Stimulated activated CD4-positive, alpha-beta T cell treated with anti-CD3 and anti-CD28 coated beads, TNF-alpha, amount 100 ng/mL, for 4 hours (primary cell): ENCODE data around the gene ADIPOR2.

Experiments used
- DNase-seq, 3 experiments: peaks; one replicate each; pipeline ENCODE4 v3.0.0-alpha.2; 2020; ENCODE audit warnings: low read depth in 3 of 3

ADIPOR2 gene

GRCh38 chr12:1799051-1799881, 108.4 kb downstream of the ADIPOR2 start:
- DNase-seq = no peak

- DNase-seq = no peak
Observed at GRCh38 chr12:1799882-1800400, 109.1 kb downstream of the ADIPOR2 start.

DNA sequence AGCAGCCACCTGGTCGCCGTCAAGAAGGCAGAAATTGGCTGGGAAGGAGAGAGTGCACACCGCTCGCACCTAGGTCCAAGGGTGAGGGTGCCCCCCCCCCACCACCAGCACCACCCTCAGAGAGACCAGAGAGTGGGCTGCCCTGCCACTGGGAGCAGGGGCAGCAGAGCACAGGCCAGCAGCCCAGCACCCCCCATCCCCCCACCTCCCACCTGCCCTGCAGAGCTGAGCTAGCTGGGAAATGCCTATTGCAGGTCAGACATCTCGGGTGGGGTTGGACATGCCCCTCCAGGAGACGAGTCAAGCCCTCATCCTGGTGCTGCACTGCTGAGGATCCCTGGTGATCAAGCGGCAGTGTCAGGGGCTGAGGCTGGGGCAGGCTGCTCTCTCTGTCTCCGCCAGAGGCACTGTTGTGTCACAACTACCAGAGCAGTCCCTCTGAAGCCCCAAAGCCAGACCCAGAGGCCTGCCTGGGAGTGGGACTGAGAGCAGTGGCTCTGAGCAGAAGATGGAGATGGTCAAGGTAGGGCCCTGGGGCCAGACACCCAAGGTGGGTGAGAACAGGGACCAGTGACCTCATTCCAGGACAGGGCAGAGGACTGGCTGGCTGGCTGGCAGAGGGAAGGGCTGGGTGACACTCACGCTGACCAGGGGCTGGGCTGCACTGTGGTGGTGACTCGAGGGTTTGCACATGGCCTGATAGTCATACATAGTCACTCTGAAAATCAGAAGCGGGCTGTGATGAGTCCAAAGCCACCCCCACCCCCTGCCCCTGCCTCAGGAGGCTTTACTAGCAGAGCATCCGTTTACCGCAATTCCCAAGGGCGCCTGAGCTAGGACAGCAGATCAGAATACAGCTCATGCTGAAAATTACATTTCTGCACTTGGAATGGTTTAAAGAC, 109.8 kb downstream of the ADIPOR2 start:
- no peak for DNase-seq

GRCh38 chr12:1801303-1801975, 110.6 kb downstream of the ADIPOR2 start:
- DNase-seq = no peak

GRCh38 chr12:1803736-1804135, 112.9 kb downstream of the ADIPOR2 start:
- no peak for DNase-seq

DNA sequence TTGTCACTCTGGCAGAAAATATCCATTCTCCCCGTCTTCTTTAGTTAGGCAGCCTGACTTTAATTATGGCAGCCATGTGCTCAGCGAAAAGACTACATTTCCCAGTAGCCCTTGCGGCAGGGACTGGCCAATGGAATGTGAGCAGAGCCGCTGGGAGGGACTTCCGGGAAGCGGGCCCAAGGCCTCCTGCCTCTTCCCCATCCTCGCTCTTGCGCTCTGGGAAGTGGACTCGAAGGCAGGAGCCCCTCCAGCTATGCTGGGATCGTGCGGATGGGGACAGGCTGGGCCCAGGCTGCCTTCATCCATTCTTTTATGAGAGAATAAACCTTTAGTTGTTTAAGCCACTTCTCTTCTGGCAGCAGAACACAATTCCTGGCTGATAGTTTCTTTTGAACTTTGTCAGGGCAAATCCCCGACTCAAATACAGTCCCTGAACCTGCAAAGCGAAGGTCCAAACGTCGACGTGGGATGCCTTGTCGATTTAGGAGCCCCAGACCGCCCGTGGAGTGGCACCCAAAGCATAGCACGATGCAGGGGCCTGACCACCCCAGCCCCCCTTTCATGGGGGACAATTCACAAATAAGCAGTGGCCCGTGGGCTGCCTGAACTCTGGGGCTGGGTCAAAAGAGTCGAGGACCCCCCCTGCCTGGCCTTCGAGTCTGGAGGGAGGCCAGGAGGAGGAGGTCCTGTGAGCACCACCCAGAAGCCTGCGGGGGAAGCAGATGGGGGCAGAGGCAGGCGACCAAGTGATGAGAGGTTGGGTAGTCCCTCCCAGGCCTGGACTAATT, 113.9 kb downstream of the ADIPOR2 start:
- DNase-seq = peak; percentile 56 to 75 (median 69)

DNA sequence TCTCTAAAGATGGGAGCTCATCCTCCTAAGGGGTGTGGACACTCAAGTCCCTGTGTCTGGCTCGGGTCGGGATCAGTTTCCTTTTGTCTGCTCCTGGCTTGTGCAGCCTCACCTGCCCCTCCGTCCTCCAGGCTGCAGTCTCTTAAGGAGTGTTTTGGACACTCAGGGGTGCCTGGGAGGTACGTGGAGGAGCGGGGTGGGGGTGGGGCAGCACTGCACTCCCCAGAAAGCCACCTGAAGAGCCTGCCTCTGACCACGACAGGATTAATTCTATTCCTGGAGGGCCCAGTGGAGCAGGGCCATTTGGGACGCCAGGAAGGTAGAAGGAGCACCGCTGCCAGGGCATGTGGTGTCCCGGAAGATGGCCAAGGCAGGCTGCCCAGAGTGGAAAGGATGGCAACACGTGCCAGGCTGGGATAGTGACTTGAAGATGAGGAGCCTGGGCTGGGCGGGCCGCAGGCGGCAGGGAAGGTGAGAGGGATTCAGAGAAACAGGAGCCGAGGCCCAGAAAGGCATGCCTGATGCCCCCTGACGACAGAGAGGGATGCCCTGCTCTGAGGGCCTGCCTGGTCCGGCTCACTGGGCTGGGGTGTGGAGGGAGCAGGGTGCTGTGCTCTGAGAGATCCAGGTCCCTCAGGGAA, 114.7 kb downstream of the ADIPOR2 start:
- no peak for DNase-seq

DNA sequence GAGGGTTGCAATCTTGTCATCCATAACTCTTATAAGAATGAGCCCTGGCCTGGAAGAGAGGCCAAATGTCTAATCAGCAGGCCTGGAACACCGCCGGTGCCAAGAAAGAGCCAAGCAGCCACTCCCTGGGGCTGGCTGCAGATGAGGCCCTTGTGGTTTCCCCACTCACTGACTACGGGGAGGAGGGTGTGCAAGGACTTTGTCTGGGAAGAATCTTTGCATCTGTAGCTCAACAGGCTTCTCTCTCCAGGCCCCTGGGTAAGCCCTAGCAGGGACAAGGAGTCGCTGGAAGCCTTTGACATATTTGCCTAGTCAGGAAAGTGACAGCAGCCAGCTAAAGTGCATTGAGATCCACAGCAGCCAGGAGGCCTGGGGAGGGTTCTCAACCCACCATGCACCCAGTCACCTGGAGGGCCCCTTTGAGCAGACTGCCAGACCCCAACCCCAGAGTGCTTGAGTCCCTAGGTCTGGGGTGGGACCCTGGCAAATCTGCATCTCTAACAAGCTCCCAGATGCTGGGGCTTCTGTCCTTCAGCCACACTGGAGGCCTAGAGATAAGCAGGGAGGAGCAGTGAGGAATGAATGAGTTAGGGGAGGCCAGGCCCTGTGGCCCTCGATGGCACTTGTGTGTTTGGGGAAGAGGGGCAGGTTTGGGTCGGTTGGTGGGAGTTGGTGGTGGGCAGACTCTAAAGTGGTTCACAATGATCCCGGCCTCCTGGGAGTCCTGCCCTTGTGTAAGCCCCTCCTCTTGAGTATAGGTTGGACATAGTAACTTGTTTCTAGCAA, 115.6 kb downstream of the ADIPOR2 start:
- no peak for DNase-seq

GRCh38 chr12:1807087-1807860, 116.4 kb downstream of the ADIPOR2 start:
- DNase-seq = no peak

DNA sequence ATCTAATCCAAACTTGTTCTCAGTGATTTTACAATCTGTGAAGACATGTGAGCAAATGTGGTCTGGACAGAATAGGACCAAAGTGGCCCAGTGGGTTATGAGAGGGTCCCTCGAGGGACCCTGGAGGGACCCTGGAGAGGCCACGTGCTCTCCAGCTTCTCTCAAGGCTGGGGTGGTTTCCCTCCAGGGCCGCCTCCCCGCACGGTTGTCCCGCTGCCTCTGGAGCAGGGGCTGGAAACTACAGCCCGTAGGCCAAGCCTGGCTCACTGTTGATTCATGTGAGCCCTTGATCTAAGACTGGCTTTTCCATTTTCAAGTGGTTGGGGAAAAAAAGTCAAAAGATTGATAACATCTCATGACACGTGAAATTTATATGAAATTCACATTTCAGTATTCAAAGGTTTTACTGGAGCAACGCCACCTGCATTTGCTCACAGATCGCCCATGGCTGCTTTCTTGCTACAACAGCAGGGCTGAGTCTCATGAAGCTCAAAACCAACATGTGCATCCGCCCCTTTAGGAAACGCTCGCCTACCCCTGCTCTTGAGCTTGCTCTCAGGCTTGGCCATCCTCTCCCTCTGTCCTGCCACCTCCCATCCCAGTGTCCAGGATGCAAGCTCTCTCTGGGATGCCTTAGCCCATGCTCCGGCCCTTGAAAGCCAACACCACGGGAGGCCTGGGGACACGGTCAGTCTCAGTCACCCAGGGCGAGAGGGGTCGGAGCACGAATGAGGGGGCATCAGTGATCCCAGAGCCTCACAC, 117.3 kb downstream of the ADIPOR2 start:
- DNase-seq = no peak

DNA sequence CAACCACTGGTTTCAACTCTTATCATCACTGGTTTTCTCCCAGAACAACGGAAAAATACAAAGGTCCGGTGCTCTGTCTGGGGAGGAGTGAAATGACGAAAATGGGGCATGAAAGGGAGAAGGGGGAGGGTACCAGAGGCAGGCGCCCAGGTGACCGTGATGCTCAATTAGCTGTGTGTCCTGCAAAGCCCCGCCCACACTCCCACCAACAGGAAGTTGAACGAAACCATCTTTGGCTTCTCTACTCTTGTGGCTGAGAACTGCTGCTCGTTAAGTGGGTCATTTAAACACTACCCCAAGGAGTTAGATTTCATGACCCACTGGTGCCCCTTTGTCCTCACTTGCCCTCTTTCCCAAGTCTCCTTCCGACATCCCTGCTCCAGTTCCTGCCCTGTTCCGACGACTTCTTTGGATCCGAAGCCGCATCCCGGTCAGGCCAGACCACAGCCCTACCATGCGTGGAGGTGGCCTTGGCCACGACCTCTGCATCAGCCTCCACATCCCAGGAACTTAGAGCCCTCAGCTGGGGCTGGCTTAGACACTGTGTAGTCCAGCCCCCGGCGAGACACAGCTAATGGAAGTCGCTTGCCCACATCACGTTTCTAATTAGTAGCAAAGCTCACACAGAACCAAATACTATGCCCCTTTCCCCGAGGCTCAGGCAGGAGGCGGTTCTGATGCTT, 118.1 kb downstream of the ADIPOR2 start:
- no peak for DNase-seq

- DNase-seq = no peak
Observed at GRCh38 chr12:1809591-1810190, 118.8 kb downstream of the ADIPOR2 start.

GRCh38 chr12:1810201-1810930, 119.5 kb downstream of the ADIPOR2 start:
- DNase-seq = no peak

- DNase-seq = no peak
Observed at GRCh38 chr12:1810931-1811280, 120.0 kb downstream of the ADIPOR2 start.

- DNase-seq = peak in 2 of 3 experiments; percentile 30 to 35
Observed at GRCh38 chr12:1811281-1811947, 120.5 kb downstream of the ADIPOR2 start.

GRCh38 chr12:1811948-1812291, 121.0 kb downstream of the ADIPOR2 start:
- DNase-seq = no peak
